ENCODE results near the gene CNTN5. TPM values are rescaled to one million over a fixed set of nuclear protein-coding genes. Genes with fewer than 3 reads are reported as not detected.

Gene CNTN5
- polyA plus RNA-seq, 1 donor (not counting 4 experiments of a cell fraction or from before 2014, with no cell fraction given), result not detected

DNA sequence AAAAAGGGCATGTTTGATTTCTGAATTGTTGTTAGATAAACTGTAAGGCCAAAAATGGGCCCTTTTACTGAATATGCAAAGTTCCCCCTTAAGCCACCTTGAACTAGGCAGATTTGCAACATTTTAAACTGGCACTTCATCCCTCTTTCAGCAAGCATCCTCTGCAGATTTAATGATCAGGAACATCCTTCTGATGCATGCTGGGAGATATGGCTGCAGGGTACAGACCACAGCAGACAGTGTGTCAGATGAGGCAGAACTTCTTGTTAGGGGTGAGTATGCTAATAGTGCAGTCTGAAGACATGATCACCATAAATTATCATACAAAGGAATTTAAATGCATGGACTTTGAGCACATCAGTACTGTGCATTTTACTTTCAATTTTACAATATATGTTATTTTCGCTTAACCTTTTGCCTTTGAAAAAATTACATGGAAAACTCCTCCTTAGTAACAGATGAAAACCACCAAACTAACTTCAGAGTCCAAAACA, 1203.8 kb downstream of the CNTN5 start:
- Histone ChIP-seq H3K36me3 (ENCODE audit: control insufficient read depth in 2 of 2, extremely low read depth in 1 of 2, insufficient read depth in 2 of 2, low read length in 2 of 2) (no peaks in the 10 kb centered on the region), H3K4me3 (ENCODE audit: control insufficient read depth in 2 of 3, extremely low read depth in 1 of 3, insufficient read depth in 2 of 3, low read depth in 1 of 3, low read length in 3 of 3) (no peak overlapping the region), H3K9me3 (ENCODE audit: control insufficient read depth, low read depth, low read length) (no peaks in the 10 kb centered on the region), H3K9ac (ENCODE audit: control insufficient read depth, extremely low read depth, insufficient read depth, low read length) (no peak overlapping the region), H4K20me1 (ENCODE audit: control insufficient read depth, extremely low read depth, insufficient read depth, low read length) (no peaks in the 10 kb centered on the region), H3K4me1 (ENCODE audit: control insufficient read depth, extremely low read depth, insufficient read depth, low read length) (no peaks in the 10 kb centered on the region), H3K27ac (ENCODE audit: control insufficient read depth, insufficient read depth, low read length) (no peak overlapping the region), H3K4me2 (ENCODE audit: control insufficient read depth, extremely low read depth, insufficient read depth, low read depth, low read length) (no peak overlapping the region), H3K27me3 (ENCODE audit: control insufficient read depth, extremely low read depth, insufficient read depth, low read length) (no peaks in the 10 kb centered on the region), H3K79me2 (ENCODE audit: control insufficient read depth, insufficient read depth, low read length) (no peaks in the 10 kb centered on the region), H2AFZ (ENCODE audit: control insufficient read depth, low read length) (no peak overlapping the region), H3K9me1 (ENCODE audit: control insufficient read depth, extremely low read depth, insufficient read depth, low read length) (no peaks in the 10 kb centered on the region)
- FAIRE-seq, result no peak
- TF ChIP-seq CTCF (optimal IDR thresholded peaks at IDR 0.05 in 1 of 3, IDR thresholded peaks at IDR 0.05 in 1 of 3, conservative IDR thresholded peaks at IDR 0.05 in 1 of 3; ENCODE audit: extremely low read depth in 1 of 3, insufficient read depth in 2 of 3, low read length in 3 of 3) (no peak), EZH2 (IDR thresholded peaks at IDR 0.05; ENCODE audit: low read length) (no peak)
- dilution Hi-C loops (cut with MboI; ENCODE audit: extremely low pct_ligation_motif_present, low sequenced_read_pairs), result no loop called here
- no peak for DNase-seq (ENCODE audit: low read depth, low spot score)

DNA sequence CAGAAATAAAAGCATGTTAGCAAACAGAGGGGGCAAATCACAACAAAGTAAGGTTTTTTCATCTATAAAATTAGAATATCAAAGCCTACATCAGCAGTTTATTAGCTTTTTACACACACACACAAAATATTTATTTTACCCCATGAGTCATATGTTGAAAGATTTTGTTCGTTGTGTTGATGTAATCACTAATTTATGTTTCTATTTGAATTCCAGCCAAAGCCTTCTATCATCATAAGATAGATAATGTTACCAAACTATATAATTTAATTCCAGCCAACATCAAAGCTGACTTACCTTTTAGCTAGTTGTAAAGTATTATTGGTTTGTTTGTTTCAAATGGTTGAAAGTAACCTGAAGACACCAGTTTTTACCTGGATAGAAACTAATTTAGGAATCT, 1208.3 kb downstream of the CNTN5 start:
- H3K4me3 ChIP-seq (ENCODE audit: control insufficient read depth in 2 of 3, extremely low read depth in 1 of 3, insufficient read depth in 2 of 3, low read depth in 1 of 3, low read length in 3 of 3), result no peak overlapping the region
- no peak overlapping the region for H3K4me2 ChIP-seq (ENCODE audit: control insufficient read depth, extremely low read depth, insufficient read depth, low read depth, low read length)
- no peak overlapping the region for H3K27ac ChIP-seq (ENCODE audit: control insufficient read depth, insufficient read depth, low read length)
- H3K36me3 ChIP-seq (ENCODE audit: control insufficient read depth in 2 of 2, extremely low read depth in 1 of 2, insufficient read depth in 2 of 2, low read length in 2 of 2), result no peaks in the 10 kb centered on the region
- no peaks in the 10 kb centered on the region for H3K4me1 ChIP-seq (ENCODE audit: control insufficient read depth, extremely low read depth, insufficient read depth, low read length)
- no peaks in the 10 kb centered on the region for H3K9me3 ChIP-seq (ENCODE audit: control insufficient read depth, low read depth, low read length)
- H3K27me3 ChIP-seq (ENCODE audit: control insufficient read depth, extremely low read depth, insufficient read depth, low read length), result no peaks in the 10 kb centered on the region
- H2AFZ ChIP-seq (ENCODE audit: control insufficient read depth, low read length), result no peak overlapping the region
- H3K9me1 ChIP-seq (ENCODE audit: control insufficient read depth, extremely low read depth, insufficient read depth, low read length), result no peaks in the 10 kb centered on the region
- H4K20me1 ChIP-seq (ENCODE audit: control insufficient read depth, extremely low read depth, insufficient read depth, low read length), result no peaks in the 10 kb centered on the region
- FAIRE-seq, result no peak
- dilution Hi-C loops (cut with MboI; ENCODE audit: extremely low pct_ligation_motif_present, low sequenced_read_pairs), result no loop called here
- TF ChIP-seq EZH2 (IDR thresholded peaks at IDR 0.05; ENCODE audit: low read length) (no peak), CTCF (optimal IDR thresholded peaks at IDR 0.05 in 1 of 3, IDR thresholded peaks at IDR 0.05 in 1 of 3, conservative IDR thresholded peaks at IDR 0.05 in 1 of 3; ENCODE audit: extremely low read depth in 1 of 3, insufficient read depth in 2 of 3, low read length in 3 of 3) (no peak)
- no peak overlapping the region for H3K9ac ChIP-seq (ENCODE audit: control insufficient read depth, extremely low read depth, insufficient read depth, low read length)
- DNase-seq (ENCODE audit: low read depth, low spot score), result no peak
- H3K79me2 ChIP-seq (ENCODE audit: control insufficient read depth, insufficient read depth, low read length), result no peaks in the 10 kb centered on the region
